NCI-H82 treated with DMSO at 0.1 percent for 48 hours (cell line): ENCODE data around the gene MAPK11.

Source experiments
- DNase-seq: peaks from one replicate; lab custom pipeline; 2025; ENCODE audit not compliant: unreplicated experiment; lab: John Stamatoyannopoulos, UW

The MAPK11 gene

GRCh38 chr22:50250555-50251476 lies 19.4 kb downstream of the MAPK11 start, which contains the start of gene HDAC10:
Gene HDAC10 (minus strand): TSS chr22:50251265. CDS start chr22:50251032, 233 bp downstream.
- no peak for DNase-seq

GRCh38 chr22:50250249-50250554 lies 20.0 kb downstream of the MAPK11 start:
- DNase-seq: no peak

GRCh38 chr22:50249341-50250248 lies 20.6 kb downstream of the MAPK11 start:
- DNase-seq: no peak

- DNase-seq: no peak
These were observed 21.7 kb downstream of the MAPK11 start for GRCh38 chr22:50248196-50249081.

GRCh38 chr22:50247748-50248147 lies 22.4 kb downstream of the MAPK11 start:
- DNase-seq: no peak

GRCh38 chr22:50246242-50247175 lies 23.7 kb downstream of the MAPK11 start:
- no peak for DNase-seq

GRCh38 chr22:50245214-50246072 lies 24.7 kb downstream of the MAPK11 start:
- no peak for DNase-seq

- peak; percentile 39 for DNase-seq
These were observed 25.6 kb downstream of the MAPK11 start, which contains the start of gene TUBGCP6 for GRCh38 chr22:50244420-50245213. Gene TUBGCP6 (minus strand): TSS chr22:50245023. CDS start chr22:50244459, 564 bp downstream.

GRCh38 chr22:50243685-50244419 lies 26.3 kb downstream of the MAPK11 start:
- DNase-seq: no peak

- DNase-seq: no peak
These were observed 27.7 kb downstream of the MAPK11 start for GRCh38 chr22:50242406-50242949.

- no peak for DNase-seq
These were observed 31.4 kb downstream of the MAPK11 start for GRCh38 chr22:50238755-50239154.

GRCh38 chr22:50236731-50237409 lies 33.3 kb downstream of the MAPK11 start:
- DNase-seq: no peak

GRCh38 chr22:50233223-50233622 lies 37.0 kb downstream of the MAPK11 start:
- DNase-seq: no peak

GRCh38 chr22:50232481-50233151 lies 37.6 kb downstream of the MAPK11 start:
- DNase-seq: no peak

- no peak for DNase-seq
These were observed 40.8 kb downstream of the MAPK11 start for GRCh38 chr22:50229370-50229769.

GRCh38 chr22:50228366-50228765 lies 41.8 kb downstream of the MAPK11 start:
- DNase-seq: no peak
